H1 (cell line): ENCODE data around the gene HRH4. TPM values are rescaled to one million over a fixed set of nuclear protein-coding genes. Genes with fewer than 3 reads are reported as not detected.

Source experiments
- CTCF ChIA-PET: fragments of 300-600 bp; sonication (Branson Sonifier 250); formaldehyde crosslinking; loops from one replicate; lab custom pipeline; 2021; ENCODE audit not compliant: partially characterized antibody; lab: Charles Lee
- POLR2A ChIA-PET: fragments of 300-600 bp; sonication (Branson Sonifier 250); formaldehyde crosslinking; loops from one replicate; lab custom pipeline; 2021; ENCODE audit warnings: inconsistent platforms; ENCODE audit not compliant: partially characterized antibody; lab: Charles Lee
- DNase-seq, 2 experiments: peaks; one replicate each; pipeline versions ENCODE4 v3.0.0 to v3.0.0-alpha.2; 2010 to 2022; ENCODE audit warnings: low spot score in 2 of 2, low read depth in 1 of 2, mixed read lengths in 1 of 2
- FAIRE-seq: peaks from 2 replicates; lab custom pipeline; 2011; peaks lifted over from hg19 to GRCh38; lab: Jason Lieb, UNC
- H2AFZ ChIP-seq: 2 replicates; pipeline ENCODE4 v1.8.1; 2012; ENCODE audit warnings: low read length, inconsistent platforms
- H2AK5ac ChIP-seq: 2 replicates; pipeline ENCODE4 v1.6.1; 2013; ENCODE audit warnings: low read depth, low read length
- H2BK120ac ChIP-seq: replicated peaks from 2 replicates; pipeline ENCODE3; 2013; ENCODE audit warnings: low read depth, low read length, inconsistent platforms
- H2BK12ac ChIP-seq: 2 replicates; pipeline ENCODE4 v1.6.1; 2013; ENCODE audit warnings: low read depth, low read length
- H2BK15ac ChIP-seq: 2 replicates; pipeline ENCODE4 v1.6.1; 2013; ENCODE audit warnings: low read length
- H2BK20ac ChIP-seq: 2 replicates; pipeline ENCODE4 v1.6.1; 2013; ENCODE audit warnings: low read length
- H2BK5ac ChIP-seq: 2 replicates; pipeline ENCODE4 v1.6.1; 2013; ENCODE audit warnings: low read depth, low read length
- H3K14ac ChIP-seq: 2 replicates; pipeline ENCODE4 v1.6.1; 2013; ENCODE audit warnings: inconsistent platforms; ENCODE audit not compliant: insufficient read length
- H3K18ac ChIP-seq: 2 replicates; pipeline ENCODE4 v1.6.1; 2013; ENCODE audit warnings: low read length; ENCODE audit errors: extremely low read depth
- H3K23ac ChIP-seq: 2 replicates; pipeline ENCODE4 v1.6.1; 2013; ENCODE audit warnings: inconsistent platforms; ENCODE audit not compliant: insufficient read length
- H3K23me2 ChIP-seq: 2 replicates; pipeline ENCODE4 v1.6.1; 2013; ENCODE audit warnings: low read depth, low read length
- H3K27ac ChIP-seq: 2 replicates; pipeline ENCODE4 v1.6.1; 2011; ENCODE audit warnings: low read depth, low read length, inconsistent platforms
- H3K27me3 ChIP-seq, 4 experiments: replicated peaks in 1 of 4; 1 replicate in 1 of 4; 2 replicates in 3 of 4; pipeline versions ENCODE4 v1.6.1 to v1.8.1; 2011 to 2013; ENCODE audit warnings: low read length in 3 of 4, mild to moderate bottlenecking in 3 of 4, inconsistent platforms in 2 of 4, mixed read lengths in 2 of 4, moderate library complexity in 1 of 4; ENCODE audit not compliant: control insufficient read depth in 3 of 4, insufficient read depth in 3 of 4; ENCODE audit errors: extremely low read depth in 1 of 4
- H3K36me3 ChIP-seq, 4 experiments: 2 replicates each; pipeline versions ENCODE4 v1.6.1 to v1.8.1; 2011 to 2013; ENCODE audit warnings: mild to moderate bottlenecking in 4 of 4, low read length in 3 of 4, moderate library complexity in 2 of 4, control low read depth in 1 of 4, inconsistent platforms in 1 of 4; ENCODE audit not compliant: insufficient read depth in 4 of 4, control insufficient read depth in 2 of 4
- H3K4ac ChIP-seq: replicated peaks from 2 replicates; pipeline ENCODE3; 2013; ENCODE audit warnings: low read length, low read depth, mixed read lengths, inconsistent platforms; ENCODE audit not compliant: insufficient read length
- H3K4me1 ChIP-seq, 4 experiments: replicated peaks in 1 of 4; 1 replicate in 1 of 4; 2 replicates in 3 of 4; pipeline versions ENCODE4 v1.6.1 to v1.8.1; 2011 to 2013; ENCODE audit warnings: low read length in 3 of 4, inconsistent platforms in 2 of 4, mixed read lengths in 1 of 4; ENCODE audit not compliant: insufficient read depth in 4 of 4, control insufficient read depth in 3 of 4
- H3K4me2 ChIP-seq, 2 experiments: 2 replicates each; pipeline versions ENCODE4 v1.6.1 to v1.8.1; 2011 to 2013; ENCODE audit warnings: low read depth in 2 of 2, low read length in 2 of 2, control low read depth in 1 of 2, inconsistent platforms in 1 of 2, mild to moderate bottlenecking in 1 of 2; ENCODE audit not compliant: insufficient read depth in 1 of 2
- H3K4me3 ChIP-seq, 4 experiments: fragments of 200-600, 300-600 bp in 1 of 4; sonication (generic), shearing (Covaris generic), sonication (Bioruptor Twin) in 1 of 4; 2 replicates each; pipeline versions ENCODE4 v1.5.1 to v1.8.1; 2011 to 2016; ENCODE audit warnings: low read length in 4 of 4, low read depth in 3 of 4, control low read depth in 2 of 4, inconsistent platforms in 2 of 4, mild to moderate bottlenecking in 2 of 4, mixed read lengths in 1 of 4, moderate library complexity in 1 of 4; ENCODE audit not compliant: insufficient read depth in 2 of 4; ENCODE audit errors: extremely low read depth in 1 of 4
- H3K56ac ChIP-seq: replicated peaks from 2 replicates; pipeline ENCODE3; 2013; ENCODE audit warnings: low read depth, mild to moderate bottlenecking, mixed read lengths, low read length, inconsistent platforms; ENCODE audit not compliant: insufficient read length
- H3K79me1 ChIP-seq: 2 replicates; pipeline ENCODE4 v1.6.1; 2013; ENCODE audit warnings: low read depth, low read length, control low read depth
- H3K79me2 ChIP-seq, 2 experiments: 2 replicates each; pipeline versions ENCODE4 v1.6.1 to v1.8.1; 2012 to 2013; ENCODE audit warnings: low read length in 2 of 2, mild to moderate bottlenecking in 2 of 2, inconsistent platforms in 1 of 2; ENCODE audit not compliant: insufficient read depth in 2 of 2, control insufficient read depth in 1 of 2
- H3K9ac ChIP-seq, 4 experiments: replicated peaks in 1 of 4; 1 replicate in 1 of 4; 2 replicates in 3 of 4; pipeline versions ENCODE4 v1.6.1 to v1.8.1; 2011 to 2013; ENCODE audit warnings: low read depth in 3 of 4, low read length in 3 of 4, control low read depth in 2 of 4, mild to moderate bottlenecking in 2 of 4, moderate library complexity in 2 of 4, inconsistent platforms in 1 of 4; ENCODE audit errors: extremely low read depth in 1 of 4
- H3K9me3 ChIP-seq, 2 experiments: 2 replicates each; pipeline versions ENCODE4 v1.6.1 to v1.8.1; 2012 to 2013; ENCODE audit warnings: mild to moderate bottlenecking in 2 of 2, moderate library complexity in 2 of 2, control low read depth in 1 of 2, inconsistent platforms in 1 of 2, low read depth in 1 of 2, low read length in 1 of 2, mixed read lengths in 1 of 2; ENCODE audit not compliant: insufficient read depth in 2 of 2
- H4K20me1 ChIP-seq, 2 experiments: replicated peaks in 1 of 2; 2 replicates each; pipeline versions ENCODE3 to v1.8.1; 2011 to 2013; ENCODE audit warnings: inconsistent platforms in 2 of 2, low read length in 2 of 2, mild to moderate bottlenecking in 1 of 2; ENCODE audit not compliant: insufficient read depth in 2 of 2, control insufficient read depth in 1 of 2
- H4K5ac ChIP-seq: 2 replicates; pipeline ENCODE4 v1.6.1; 2013; ENCODE audit warnings: low read length, low read depth, mixed read lengths, inconsistent platforms; ENCODE audit not compliant: insufficient read length
- H4K8ac ChIP-seq: 2 replicates; pipeline ENCODE4 v1.8.0; 2013; ENCODE audit warnings: mild to moderate bottlenecking, moderate library complexity, low read length, inconsistent platforms; ENCODE audit not compliant: insufficient read depth; ENCODE audit errors: extremely low read depth
- H4K91ac ChIP-seq: replicated peaks from 2 replicates; pipeline ENCODE3; 2013; ENCODE audit warnings: low read length, mixed read lengths, inconsistent platforms; ENCODE audit not compliant: insufficient read length
- ASH2L ChIP-seq: fragments of 200-600, 300-600 bp; sonication (generic); IDR thresholded peaks from one replicate; pipeline ENCODE4 v1.7.1; 2017; ENCODE audit warnings: low read length
- CHD2 ChIP-seq: IDR thresholded peaks from 2 replicates; pipeline ENCODE4 v1.6.1; 2012; ENCODE audit warnings: low read length, improper control_type of control experiment
- GABPA ChIP-seq: IDR thresholded peaks from 2 replicates; pipeline ENCODE4 v1.6.1; 2011; ENCODE audit warnings: mild to moderate bottlenecking, low read length, moderate library complexity, borderline replicate concordance; ENCODE audit not compliant: insufficient read depth
- HDAC6 ChIP-seq: IDR thresholded peaks from one replicate; pipeline ENCODE4 v1.7.1; 2012; ENCODE audit warnings: low read depth, mild to moderate bottlenecking, inconsistent platforms, low read length, moderate library complexity
- MAX ChIP-seq: IDR thresholded peaks from 2 replicates; pipeline ENCODE4 v1.6.1; 2012; ENCODE audit warnings: inconsistent platforms
- POLR2AphosphoS5 ChIP-seq: IDR thresholded peaks from 2 replicates; pipeline ENCODE4 v1.6.1; 2011; ENCODE audit warnings: low read depth, low read length
- POU5F1 ChIP-seq: IDR thresholded peaks from 2 replicates; pipeline ENCODE4 v1.6.1; 2011; ENCODE audit warnings: low read depth, mild to moderate bottlenecking, low read length, moderate library complexity
- RAD21 ChIP-seq, 2 experiments: IDR thresholded peaks in 1 of 2; conservative IDR thresholded peaks in 1 of 2; 2 replicates each; pipeline ENCODE4 v1.6.1; 2011; ENCODE audit warnings: low read depth in 2 of 2, low read length in 2 of 2, improper control_type of control experiment in 1 of 2, inconsistent platforms in 1 of 2, mild to moderate bottlenecking in 1 of 2, moderate library complexity in 1 of 2
- RBBP5 ChIP-seq: IDR thresholded peaks from 2 replicates; pipeline ENCODE4 v1.7.1; 2012; ENCODE audit warnings: low read depth, mild to moderate bottlenecking, inconsistent platforms, low read length, moderate library complexity, borderline replicate concordance
- RFX5 ChIP-seq: IDR thresholded peaks from 2 replicates; pipeline ENCODE4 v1.6.1; 2011; ENCODE audit warnings: low read depth, low read length, improper control_type of control experiment, borderline replicate concordance
- SIN3A ChIP-seq, 2 experiments: IDR thresholded peaks in 1 of 2; conservative IDR thresholded peaks in 1 of 2; 2 replicates each; pipeline ENCODE4 v1.6.1; 2011 to 2012; ENCODE audit warnings: low read length in 2 of 2, improper control_type of control experiment in 1 of 2, low read depth in 1 of 2, mild to moderate bottlenecking in 1 of 2
- SP1 ChIP-seq: IDR thresholded peaks from 2 replicates; pipeline ENCODE4 v1.6.1; 2011; ENCODE audit warnings: low read depth, low read length
- SP4 ChIP-seq: IDR thresholded peaks from 2 replicates; pipeline ENCODE4 v1.6.1; 2012; ENCODE audit warnings: low read length, inconsistent platforms
- TCF12 ChIP-seq: IDR thresholded peaks from 2 replicates; pipeline ENCODE4 v1.6.1; 2011; ENCODE audit warnings: low read depth, mild to moderate bottlenecking, low read length
- WGBS, 2 experiments: shearing (Covaris generic) in 1 of 2; methylation state at CpG; one replicate each; pipeline versions ENCODE4 v1.1.6 to v1.1.7; 2013 to 2015; ENCODE audit warnings: low lambda C conversion rate in 2 of 2, mixed read lengths in 2 of 2, inconsistent platforms in 1 of 2, low coverage in 1 of 2, missing lambda C conversion rate in 1 of 2; ENCODE audit not compliant: insufficient replicate concordance in 2 of 2, insufficient coverage in 1 of 2, insufficient read length in 1 of 2; ENCODE audit errors: extremely low coverage in 1 of 2, missing lambda C conversion rate in 1 of 2; 5-methylcytosine and 5-hydroxymethylcytosine counted together
- polyA plus RNA-seq, 7 experiments: library from polyadenylated mRNA; depleted of rRNA in 3 of 7; stranded (reverse) in 5 of 7; unstranded in 2 of 7; fragments of >200 nt in 5 of 7; fragments of 200-250 nt in 2 of 7; gene quantifications; 1 replicate in 5 of 7; 2 replicates in 1 of 7; 4 replicates in 1 of 7; pipeline versions ENCODE4 v1.2.1 to v1.2.3, GENCODE V29; 2011 to 2013; ENCODE audit warnings: missing spikeins in 2 of 7, mixed read lengths in 2 of 7
- total RNA-seq: library from RNA; stranded (reverse); fragmentation: NEBNext Ultra II Directional; extraction: Animal tissue kit (Norgen Biotek cat#: 25700); gene quantifications from 2 replicates; pipeline ENCODE4 v1.2.1, GENCODE V29; 2021

The HRH4 gene
- total and polyA plus RNA-seq, 2 of the 8 experiments (the other 6 are each of a cell fraction or from before 2014, with no cell fraction given): 0.03 TPM; not detected in 1

- H3K79me1 ChIP-seq: no peaks in the 10 kb centered on the region
- no peak overlapping the region for H4K8ac ChIP-seq
- no peak for DNase-seq
- H3K4me1 ChIP-seq: no peaks in the 10 kb centered on the region
- H3K18ac ChIP-seq: no peak overlapping the region
- no peak overlapping the region for H3K4me3 ChIP-seq
- WGBS, 2 experiments: 90% methylated on average over 1 of the region's 1 CpG; no CpG with 5 or more reads in 1 of the 2 experiments
- peaks cover 4 to 86% (median 35%) of the 10 kb centered on the region in 4 experiments for H3K36me3 ChIP-seq
- no peak overlapping the region for H3K56ac ChIP-seq
- POLR2A ChIA-PET: interaction anchor here (1.1 kb wide), 1 partner anchor 10 kb away, joined by 4 read pairs; no protein-coding TSS in a partner anchor
- H2BK15ac ChIP-seq: no peak overlapping the region
- no peak overlapping the region for H4K5ac ChIP-seq
- no peak overlapping the region for H3K9ac ChIP-seq
- H3K27ac ChIP-seq: no peak overlapping the region
- no peak overlapping the region for H2AFZ ChIP-seq
- no peak overlapping the region for H2BK20ac ChIP-seq
- no peak overlapping the region for H2BK120ac ChIP-seq
- no peaks in the 10 kb centered on the region for H3K79me2 ChIP-seq
- no peak overlapping the region for H4K91ac ChIP-seq
- no peak overlapping the region for H3K4ac ChIP-seq
- CTCF ChIA-PET: interaction anchor here (0.6 to 1.4 kb wide), 16 partner anchors 12 to 1830 kb away, joined by 3 to 11 read pairs (median 4); no protein-coding TSS in a partner anchor
- H4K20me1 ChIP-seq: no peaks in the 10 kb centered on the region
- H3K27me3 ChIP-seq: no peaks in the 10 kb centered on the region
- H3K23ac ChIP-seq: no peak overlapping the region
- no peak overlapping the region for H2AK5ac ChIP-seq
- H2BK12ac ChIP-seq: no peak overlapping the region
- H2BK5ac ChIP-seq: no peak overlapping the region
- no peak overlapping the region for H3K14ac ChIP-seq
- H3K23me2 ChIP-seq: no peaks in the 10 kb centered on the region
- H3K4me2 ChIP-seq: no peak overlapping the region
- H3K9me3 ChIP-seq: no peaks in the 10 kb centered on the region
- no peak for FAIRE-seq
- TF ChIP-seq RAD21 (IDR thresholded peaks at IDR 0.05 in 1 of 2, conservative IDR thresholded peaks at IDR 0.05 in 1 of 2; ENCODE audit: low read depth in 2 of 2, low read length in 2 of 2) (no peak), CHD2 (no peak), ASH2L (no peak), GABPA (no peak), RFX5 (no peak), HDAC6 (no peak), SP4 (no peak), POU5F1 (no peak), RBBP5 (no peak), MAX (no peak), SIN3A (conservative IDR thresholded peaks at IDR 0.05 in 1 of 2, IDR thresholded peaks at IDR 0.05 in 1 of 2; ENCODE audit: low read depth in 1 of 2, low read length in 2 of 2) (no peak), POLR2AphosphoS5 (no peak), TCF12 (no peak), SP1 (no peak)
These were observed 14.0 kb upstream of the HRH4 start for GRCh38 chr18:24446453-24446852.
